ENCODE data around the gene SUPT5H. TPM values are rescaled to one million over a fixed set of nuclear protein-coding genes. Genes with fewer than 3 reads are reported as not detected.

The SUPT5H gene
- total RNA-seq, 8 experiments from 2014 or later, result 52.4 to 129 (median 76.3) TPM

- Histone ChIP-seq H3K4me3 (no peak overlapping the region), H3K4me1 (replicated peaks in 1 of 2) (peaks cover 6 to 7% of the 10 kb centered on the region in 2 donors), H3K27ac (no peak overlapping the region)
- in situ Hi-C loops (cut with MboI; ENCODE audit: low pct_unique_long_range_greater_than_20kb in 2 of 9, low sequenced_read_pairs in 9 of 9, unreplicated experiment in 9 of 9), result no loop called here
- ATAC-seq (replicated peaks in 6 of 8), result peak in 2 of 8 experiments; percentile 7 to 15
- WGBS, 10 experiments, result 80 to 100% (median 96%) methylated on average over 1 to 9 of the region's 35 CpGs; no CpG with 5 or more reads in 5 of the 10 experiments
Observed at GRCh38 chr19:39423258-39424086, 21.9 kb upstream of the SUPT5H start.

- H3K27ac ChIP-seq, result no peak overlapping the region
- WGBS, 10 experiments, result no CpG with 5 or more reads among the region's 16 CpGs
- in situ Hi-C loops (cut with MboI; ENCODE audit: low pct_unique_long_range_greater_than_20kb in 2 of 9, low sequenced_read_pairs in 9 of 9, unreplicated experiment in 9 of 9), result no loop called here
- peaks cover 6 to 12% of the 10 kb centered on the region in 2 donors for H3K4me1 ChIP-seq (replicated peaks in 1 of 2)
- H3K4me3 ChIP-seq, result no peak overlapping the region
- no peak for ATAC-seq (replicated peaks in 6 of 8)
Observed at GRCh38 chr19:39424934-39425333, 20.4 kb upstream of the SUPT5H start.

GRCh38 chr19:39425744-39426143 lies 19.6 kb upstream of the SUPT5H start:
- no peak for ATAC-seq (replicated peaks in 6 of 8)
- H3K4me1 ChIP-seq (replicated peaks in 1 of 2), result peaks cover 6 to 12% of the 10 kb centered on the region in 2 donors
- in situ Hi-C loops (cut with MboI; ENCODE audit: low pct_unique_long_range_greater_than_20kb in 2 of 9, low sequenced_read_pairs in 9 of 9, unreplicated experiment in 9 of 9), result no loop called here
- H3K4me3 ChIP-seq, result no peak overlapping the region
- 63 to 100% (median 93%) methylated on average over 1 to 7 of the region's 7 CpGs for WGBS, 10 experiments
- no peak overlapping the region for H3K27ac ChIP-seq

DNA sequence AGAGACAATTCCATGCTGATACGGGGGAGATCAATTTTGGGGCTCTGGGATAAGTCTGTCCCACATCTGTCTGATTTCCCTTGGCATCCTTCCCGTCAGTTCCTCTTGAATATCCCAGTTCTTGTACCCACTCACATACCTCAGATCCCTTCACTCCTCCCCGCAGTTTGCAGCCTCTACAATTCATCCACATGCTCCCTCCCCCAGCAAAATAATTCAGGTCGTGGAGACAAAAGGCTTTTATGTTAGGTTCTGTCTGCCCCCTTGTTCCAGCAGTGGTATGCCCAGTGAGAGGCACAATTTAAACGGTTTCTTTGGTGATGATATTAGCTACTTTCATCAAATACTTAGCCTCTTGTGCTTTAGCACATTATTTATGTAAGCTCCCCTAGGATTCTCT lies 19.2 kb upstream of the SUPT5H start:
- in situ Hi-C loops (cut with MboI; ENCODE audit: low pct_unique_long_range_greater_than_20kb in 2 of 9, low sequenced_read_pairs in 9 of 9, unreplicated experiment in 9 of 9), result no loop called here
- H3K4me1 ChIP-seq (replicated peaks in 1 of 2), result peaks cover 6 to 12% of the 10 kb centered on the region in 2 donors
- WGBS, 10 experiments, result 0 to 52% (median 35%) methylated on average over 1 to 5 of the region's 5 CpGs; no CpG with 5 or more reads in 3 of the 10 experiments
- no peak overlapping the region for H3K27ac ChIP-seq
- no peak for ATAC-seq (replicated peaks in 6 of 8)
- H3K4me3 ChIP-seq, result no peak overlapping the region

- 80 to 100% (median 92%) methylated on average over 2 to 6 of the region's 11 CpGs; no CpG with 5 or more reads in 3 of the 10 experiments for WGBS, 10 experiments
- no peak for ATAC-seq (replicated peaks in 6 of 8)
- Histone ChIP-seq H3K4me3 (no peak overlapping the region), H3K27ac (no peak overlapping the region), H3K4me1 (replicated peaks in 1 of 2) (peaks cover 6 to 12% of the 10 kb centered on the region in 2 donors)
- in situ Hi-C loops (cut with MboI; ENCODE audit: low pct_unique_long_range_greater_than_20kb in 2 of 9, low sequenced_read_pairs in 9 of 9, unreplicated experiment in 9 of 9), result no loop called here
Observed at GRCh38 chr19:39427707-39428106, 17.7 kb upstream of the SUPT5H start.

- Histone ChIP-seq H3K4me3 (no peak overlapping the region), H3K27ac (no peak overlapping the region), H3K4me1 (replicated peaks in 1 of 2) (peaks cover 6 to 12% of the 10 kb centered on the region in 2 donors)
- peak; percentile 35 to 71 (median 46) for ATAC-seq (replicated peaks in 6 of 8)
- WGBS, 10 experiments, result 0 to 74% (median 64%) methylated on average over 1 to 7 of the region's 23 CpGs; no CpG with 5 or more reads in 2 of the 10 experiments
- in situ Hi-C loops (cut with MboI; ENCODE audit: low pct_unique_long_range_greater_than_20kb in 2 of 9, low sequenced_read_pairs in 9 of 9, unreplicated experiment in 9 of 9), result no loop called here
Observed at GRCh38 chr19:39428283-39429112, 16.9 kb upstream of the SUPT5H start.

- 54 to 71% (median 63%) methylated on average over 4 to 17 of the region's 25 CpGs; no CpG with 5 or more reads in 1 of the 10 experiments for WGBS, 10 experiments
- Histone ChIP-seq H3K4me1 (replicated peaks in 1 of 2) (peaks cover 14 to 21% of the 10 kb centered on the region in 2 donors), H3K4me3 (no peak overlapping the region), H3K27ac (no peak overlapping the region)
- in situ Hi-C loops (cut with MboI; ENCODE audit: low pct_unique_long_range_greater_than_20kb in 2 of 9, low sequenced_read_pairs in 9 of 9, unreplicated experiment in 9 of 9), result no loop called here
- ATAC-seq (replicated peaks in 6 of 8), result peak in 3 of 8 experiments; percentile 10 to 24 (median 15)
Observed at GRCh38 chr19:39430675-39431593, 14.4 kb upstream of the SUPT5H start.

- WGBS, 10 experiments, result 88 to 100% (median 100%) methylated on average over 1 to 4 of the region's 8 CpGs; no CpG with 5 or more reads in 2 of the 10 experiments
- H3K4me3 ChIP-seq, result no peak overlapping the region
- peaks cover 14 to 16% of the 10 kb centered on the region in 2 donors for H3K4me1 ChIP-seq (replicated peaks in 1 of 2)
- ATAC-seq (replicated peaks in 6 of 8), result no peak
- in situ Hi-C loops (cut with MboI; ENCODE audit: low pct_unique_long_range_greater_than_20kb in 2 of 9, low sequenced_read_pairs in 9 of 9, unreplicated experiment in 9 of 9), result no loop called here
- H3K27ac ChIP-seq, result no peak overlapping the region
Observed at GRCh38 chr19:39432677-39433025, 12.7 kb upstream of the SUPT5H start.

DNA sequence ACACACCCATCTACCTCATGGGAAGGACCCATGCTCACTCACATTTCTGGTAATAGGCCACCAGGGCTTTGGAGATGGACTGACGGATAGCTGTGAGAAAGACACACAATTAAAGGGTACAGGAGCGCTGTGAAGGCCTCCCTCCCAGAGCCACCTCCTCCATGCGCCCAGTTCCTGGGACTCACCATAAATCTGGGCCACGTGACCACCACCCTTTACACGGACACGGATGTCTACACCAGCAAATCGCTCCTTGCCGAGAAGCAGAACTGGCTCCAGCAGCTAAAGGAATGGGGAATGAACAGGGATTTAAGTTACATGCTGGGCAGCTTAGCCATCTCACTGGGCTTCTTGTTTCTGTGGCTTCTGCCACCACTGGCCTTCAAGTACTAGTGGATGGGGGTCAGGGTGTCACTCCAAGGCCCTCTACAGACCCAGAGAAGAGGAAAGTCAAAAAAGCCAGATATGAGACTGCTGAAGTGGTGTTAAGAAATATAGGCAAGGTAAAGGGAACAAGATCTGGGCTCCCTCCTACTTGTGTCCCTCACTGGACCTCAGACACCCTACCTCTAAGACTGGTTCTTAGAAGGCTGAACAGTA lies 11.8 kb upstream of the SUPT5H start:
- H3K27ac ChIP-seq, result no peak overlapping the region
- H3K4me3 ChIP-seq, result no peak overlapping the region
- peaks cover 14% of the 10 kb centered on the region in 2 donors for H3K4me1 ChIP-seq (replicated peaks in 1 of 2)
- no peak for ATAC-seq (replicated peaks in 6 of 8)
- whole genome bisulfite sequencing, 10 experiments, result 85 to 100% (median 99%) methylated on average over 4 to 8 of the region's 8 CpGs; no CpG with 5 or more reads in 6 of the 10 experiments
- in situ Hi-C loops (cut with MboI; ENCODE audit: low pct_unique_long_range_greater_than_20kb in 2 of 9, low sequenced_read_pairs in 9 of 9, unreplicated experiment in 9 of 9), result no loop called here

- 0 to 70% (median 51%) methylated on average over 1 to 10 of the region's 10 CpGs; no CpG with 5 or more reads in 2 of the 10 experiments for WGBS, 10 experiments
- in situ Hi-C loops (cut with MboI; ENCODE audit: low pct_unique_long_range_greater_than_20kb in 2 of 9, low sequenced_read_pairs in 9 of 9, unreplicated experiment in 9 of 9), result no loop called here
- Histone ChIP-seq H3K27ac (no peak overlapping the region), H3K4me1 (replicated peaks in 1 of 2) (peaks cover 10 to 14% of the 10 kb centered on the region in 2 donors), H3K4me3 (peak overlapping the region; percentile 76 to 94 (median 88))
- ATAC-seq (replicated peaks in 6 of 8), result no peak
Observed at GRCh38 chr19:39434123-39435076, 11.0 kb upstream of the SUPT5H start.

All from motor neuron (in vitro differentiated cells).